ENCODE data around the gene TMEM217. TPM values are rescaled to one million over a fixed set of nuclear protein-coding genes. Genes with fewer than 3 reads are reported as not detected.
"Not testable (repeated sequence)": the region's sequence is repeated elsewhere in the genome, so short reads cannot be mapped to it uniquely, and the experiment has no call there.

The TMEM217 gene
- polyA plus RNA-seq (ENCODE audit: insufficient read length), result 1.9 TPM
- long read RNA-seq, donor 1, result 0 reads
- long read RNA-seq, donor 2, result 0 reads
- long read RNA-seq, donor 3, partial matches to known transcripts, result 11 of 16 reads
- long read RNA-seq, donor 3, other reads (novel, unspliced or antisense), result 5 of 16 reads
- long read RNA-seq, donor 4, result 0 reads
- long read RNA-seq, donor 5, result 0 reads
- long read RNA-seq, donor 6, result 0 reads
- long read RNA-seq, donor 7, result 0 reads
- long read RNA-seq, donor 8, result 0 reads

DNA sequence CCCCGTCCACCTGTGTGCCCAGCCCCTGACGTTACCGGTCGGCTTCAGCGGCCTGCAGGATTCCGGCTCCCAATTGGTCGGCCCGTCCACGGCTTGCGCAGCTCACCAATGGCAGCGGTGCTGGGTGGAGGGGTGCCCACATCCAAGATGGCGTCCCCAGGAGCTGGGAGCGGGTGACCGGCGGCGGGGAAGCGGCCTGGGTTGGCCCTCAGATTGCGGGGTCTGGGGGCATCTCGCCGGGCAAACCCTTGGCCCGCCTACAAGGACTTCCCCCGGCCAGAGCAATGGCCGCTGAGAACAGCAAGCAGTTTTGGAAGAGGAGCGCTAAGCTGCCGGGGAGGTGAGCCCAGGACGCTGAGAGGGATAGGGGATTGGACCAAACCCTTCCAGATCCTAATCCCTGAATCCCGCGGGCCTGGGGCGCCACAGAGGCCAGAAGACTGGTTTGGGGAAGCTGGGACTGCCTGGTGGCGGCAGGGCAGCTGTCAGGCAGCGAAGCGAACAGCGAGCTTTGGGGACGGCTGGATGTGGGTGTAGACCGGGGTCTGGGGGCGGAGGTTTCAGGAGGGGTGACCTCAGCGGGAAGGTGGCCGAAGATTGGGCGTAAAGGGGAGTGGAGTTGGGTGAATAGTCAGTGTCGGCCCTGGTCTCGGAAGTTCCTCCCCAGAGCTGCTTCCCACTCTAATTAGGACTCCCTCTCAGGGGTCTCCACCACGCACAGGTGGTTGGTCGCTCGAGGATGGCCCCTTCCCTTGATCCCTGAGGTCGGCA lies at the start of gene TMEM217, which contains the start of gene TBC1D22B:
Gene TMEM217 (minus strand): TSS at position 511 of the 771 bp plus-strand sequence. CDS start 39,114 bp downstream, outside the sequence.
Gene TBC1D22B (plus strand): TSS at position 139 of the 771 bp plus-strand sequence. CDS start 146 bp downstream, at position 285.
- peak; percentile 93 for DNase-seq

DNA sequence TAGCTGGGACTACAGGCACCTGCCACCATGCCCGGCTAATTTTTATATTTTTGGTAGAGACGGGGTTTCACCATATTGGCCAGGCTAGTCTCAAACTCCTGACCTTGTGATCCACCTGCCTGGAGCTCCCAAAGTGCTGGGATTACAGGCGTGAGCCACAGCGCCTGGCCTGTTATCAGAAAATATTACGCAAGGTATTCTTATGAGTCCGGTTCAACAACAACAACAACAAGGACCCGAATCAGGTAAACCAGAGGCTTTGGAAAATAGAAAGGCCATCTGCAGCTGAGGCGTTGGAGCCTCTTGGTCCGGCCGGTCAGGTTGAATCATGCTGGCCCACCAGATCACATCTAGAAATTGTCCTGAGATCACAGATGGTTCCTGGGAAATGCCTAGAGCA lies 49.5 kb upstream of the TMEM217 start:
- not testable (repeated sequence) for DNase-seq

DNA sequence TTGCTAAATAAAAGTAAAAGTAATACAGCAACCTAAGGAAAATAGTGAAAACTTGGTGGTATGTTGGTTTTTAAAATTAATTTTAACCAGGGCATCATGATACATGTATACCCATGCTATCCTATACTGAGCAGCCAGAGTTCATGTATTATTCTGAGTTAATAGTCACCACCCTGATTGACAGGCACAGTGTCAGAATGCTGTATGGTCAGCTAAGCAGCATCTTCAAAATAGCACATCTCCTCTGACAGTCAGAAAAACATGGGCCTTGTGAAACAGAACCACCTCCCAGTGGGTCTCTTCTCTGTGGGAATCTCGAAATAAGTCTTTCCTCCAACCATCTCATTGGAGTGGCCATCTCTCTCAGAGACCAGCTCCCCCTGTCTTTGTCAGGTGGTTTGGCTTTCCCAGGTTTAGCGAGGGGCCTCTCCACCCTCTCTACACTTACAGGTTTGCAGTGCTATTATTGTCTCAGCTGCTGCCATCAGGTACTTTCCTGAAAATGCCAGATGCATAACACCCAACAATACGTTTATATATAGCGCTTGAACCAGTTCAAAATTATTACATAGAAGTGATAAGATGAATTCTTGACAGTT lies 48.8 kb upstream of the TMEM217 start:
- DNase-seq, result no peak

DNA sequence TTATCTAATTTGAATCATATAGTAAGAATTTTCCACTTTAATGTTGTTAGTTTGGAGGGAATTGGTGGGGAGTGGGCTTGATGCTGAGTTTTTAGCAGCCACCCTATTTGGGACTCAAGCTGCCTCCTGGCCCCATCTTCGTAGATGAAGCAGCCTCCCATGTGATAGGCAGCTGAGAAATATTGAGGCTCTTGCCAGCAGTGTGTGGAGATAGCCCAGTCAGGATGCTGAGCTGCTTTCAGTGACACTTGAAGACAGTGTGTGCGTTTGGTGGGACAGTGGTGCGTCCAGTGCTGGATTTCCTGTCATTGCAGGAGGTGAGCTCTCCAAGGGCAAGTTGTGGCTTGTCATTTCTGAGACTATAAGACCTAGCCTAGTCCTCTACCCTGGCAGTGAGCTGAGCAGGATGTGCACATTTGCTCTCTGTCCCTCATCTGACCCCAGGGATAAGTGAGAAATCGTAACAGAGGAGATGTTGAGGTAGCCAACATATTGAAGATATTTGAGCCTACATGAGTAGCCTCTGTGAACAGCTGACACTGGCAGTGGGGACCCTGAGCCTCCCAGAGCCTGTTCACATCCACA lies 48.0 kb upstream of the TMEM217 start:
- no peak for DNase-seq

DNA sequence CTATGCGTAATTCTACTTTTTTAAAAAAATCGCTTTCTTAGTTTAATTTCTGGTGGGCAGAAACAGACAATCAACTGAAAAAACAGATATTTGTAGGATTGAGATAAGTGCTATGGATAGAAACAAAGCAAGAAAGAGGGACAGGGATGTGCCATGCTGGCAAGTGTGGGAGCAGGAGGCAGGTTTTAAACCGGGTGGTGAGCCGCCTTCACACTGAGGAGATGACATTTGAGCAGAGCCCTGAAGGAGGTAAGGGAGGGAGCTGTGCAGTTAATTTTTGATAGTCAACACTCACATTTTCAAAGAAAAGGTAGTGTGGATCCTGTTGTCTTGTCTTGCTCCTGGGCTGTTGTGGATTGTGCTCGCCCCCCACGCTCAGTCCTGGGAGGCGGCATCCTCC lies 46.8 kb upstream of the TMEM217 start:
- DNase-seq, result no peak

DNA sequence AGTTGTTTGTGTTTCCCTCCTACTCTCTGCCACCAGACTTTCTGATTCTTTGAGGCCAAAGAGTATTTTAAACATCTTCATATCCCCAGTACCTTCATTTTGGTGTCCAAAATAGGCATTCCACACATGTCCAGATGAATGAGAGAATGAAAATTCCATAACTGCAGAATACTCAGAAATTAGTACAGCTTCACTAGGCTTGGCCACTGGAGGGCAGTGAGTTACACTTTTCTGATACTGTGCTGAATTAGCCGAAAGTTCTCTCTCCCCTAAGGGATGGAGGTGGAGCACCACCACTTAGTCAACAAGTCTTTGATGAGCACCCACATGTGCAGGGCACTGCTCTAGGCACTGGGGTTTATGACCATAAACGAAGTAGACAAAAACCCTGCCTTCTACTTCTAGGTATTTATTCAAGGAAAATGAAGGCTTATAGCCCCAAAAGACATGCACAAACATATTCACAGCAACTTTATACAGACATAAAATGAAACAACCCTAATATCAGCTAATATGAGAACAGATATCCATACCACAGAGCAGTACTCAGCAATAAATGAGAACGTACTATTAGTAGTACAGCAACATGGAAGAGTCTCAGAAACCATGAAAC lies 46.1 kb upstream of the TMEM217 start:
- DNase-seq, result no peak

DNA sequence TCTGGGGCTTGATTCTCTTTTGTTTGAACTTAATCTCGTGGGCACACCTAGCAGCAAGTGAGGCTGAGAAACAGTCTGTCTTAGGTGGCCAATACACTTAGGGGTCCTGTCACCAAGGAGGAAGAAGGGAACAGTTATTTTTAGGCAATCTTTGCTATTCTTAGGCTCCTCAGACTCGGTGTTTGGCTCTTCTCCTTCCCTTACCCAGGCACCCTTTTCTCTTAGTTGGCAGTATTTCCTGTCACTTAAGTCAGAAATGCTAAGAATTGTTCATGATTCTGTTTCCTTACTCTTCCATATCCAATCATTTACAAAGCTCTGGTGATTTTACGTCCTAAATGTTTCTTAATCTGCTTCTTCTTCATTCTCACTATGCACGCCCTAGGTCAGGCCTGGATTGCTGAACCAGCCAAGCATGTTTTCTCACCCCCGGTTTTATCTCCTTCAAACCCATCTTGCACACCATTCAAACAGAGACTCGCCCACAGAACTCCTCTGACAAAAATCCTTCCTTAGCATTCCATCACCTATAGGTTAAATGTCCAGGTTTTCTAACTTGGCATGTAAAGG lies 45.2 kb upstream of the TMEM217 start:
- no peak for DNase-seq

DNA sequence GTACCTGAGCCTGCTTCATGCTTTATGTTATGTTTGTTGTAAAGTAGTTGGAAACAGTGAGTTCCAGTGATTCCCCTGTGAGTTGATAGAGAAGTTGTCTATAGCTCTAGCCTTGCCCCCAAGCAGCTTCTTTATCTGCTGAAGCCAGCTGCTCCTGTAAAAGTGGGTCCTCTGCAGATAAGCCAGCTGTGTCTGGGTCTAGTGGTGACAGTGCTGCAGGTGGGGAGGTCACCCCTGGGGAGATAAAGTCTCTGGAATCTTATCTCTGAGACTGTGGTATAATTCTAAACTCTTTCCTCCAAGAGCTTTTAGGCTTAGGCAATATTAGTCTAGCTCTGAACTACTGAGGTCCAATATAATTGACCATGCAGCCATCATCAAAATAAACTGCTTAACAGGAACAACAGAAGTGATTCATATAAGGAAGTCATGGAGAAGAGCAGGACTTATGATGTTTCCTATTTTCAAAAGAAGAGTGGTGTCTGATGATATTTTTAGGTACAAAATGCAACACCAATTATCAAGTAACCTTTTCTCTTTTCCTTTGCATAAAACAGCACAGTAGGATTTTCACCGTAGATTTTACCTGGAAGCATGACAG lies 44.2 kb upstream of the TMEM217 start:
- no peak for DNase-seq

DNA sequence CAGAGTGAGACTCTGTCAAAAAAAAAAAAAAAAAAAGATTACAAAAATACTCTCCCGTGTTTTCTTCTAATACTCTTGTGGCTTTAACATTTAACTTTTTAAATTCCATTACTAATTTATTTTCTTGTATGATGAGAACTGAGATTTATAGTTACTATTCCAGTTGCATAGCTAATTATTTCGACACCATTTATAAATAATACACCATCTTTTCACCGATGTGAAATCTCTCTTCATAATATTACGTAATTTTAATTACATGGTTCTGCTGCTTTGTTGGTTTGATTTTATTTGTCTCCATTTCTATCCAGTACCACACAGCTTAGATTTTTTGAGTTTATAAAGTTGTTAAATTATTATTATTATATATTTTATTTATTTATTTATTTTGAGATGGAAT lies 42.0 kb upstream of the TMEM217 start:
- no peak for DNase-seq

DNA sequence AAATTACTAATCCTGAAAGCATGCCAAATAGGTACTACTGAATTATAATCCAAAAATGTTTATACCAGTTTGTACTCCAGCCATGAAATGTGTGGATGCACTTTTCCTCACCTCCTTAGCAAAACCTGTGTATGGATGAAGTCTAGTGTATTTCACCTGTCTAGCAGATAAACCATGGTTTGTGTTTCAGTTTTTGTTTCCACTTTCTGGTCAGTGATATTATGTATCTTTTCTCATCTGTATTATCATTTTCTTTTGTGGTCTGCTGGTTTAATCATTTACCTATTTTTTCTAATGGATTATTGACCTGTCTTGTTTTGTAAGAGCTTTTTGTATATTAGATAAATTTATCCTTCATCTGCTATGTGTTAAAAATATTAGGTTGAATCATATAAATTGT lies 41.0 kb upstream of the TMEM217 start:
- no peak for DNase-seq

DNA sequence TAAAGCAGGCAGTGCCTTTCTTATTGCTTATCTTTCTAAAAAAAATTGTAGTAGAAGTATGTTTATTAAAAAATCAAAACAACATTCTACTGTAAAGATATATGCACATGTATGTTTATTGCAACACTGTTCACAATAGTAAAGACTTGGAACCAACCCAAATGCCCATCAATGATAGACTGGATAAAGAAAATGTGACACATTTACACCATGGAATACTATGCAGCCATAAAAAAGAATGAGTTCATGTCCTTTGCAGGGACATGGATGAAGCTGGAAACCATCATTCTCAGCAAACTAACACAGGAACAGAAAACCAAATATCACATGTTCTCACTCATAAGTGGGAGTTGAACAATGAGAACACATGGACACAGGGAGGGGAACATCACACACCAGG lies 39.7 kb upstream of the TMEM217 start:
- DNase-seq, result not testable (repeated sequence)

DNA sequence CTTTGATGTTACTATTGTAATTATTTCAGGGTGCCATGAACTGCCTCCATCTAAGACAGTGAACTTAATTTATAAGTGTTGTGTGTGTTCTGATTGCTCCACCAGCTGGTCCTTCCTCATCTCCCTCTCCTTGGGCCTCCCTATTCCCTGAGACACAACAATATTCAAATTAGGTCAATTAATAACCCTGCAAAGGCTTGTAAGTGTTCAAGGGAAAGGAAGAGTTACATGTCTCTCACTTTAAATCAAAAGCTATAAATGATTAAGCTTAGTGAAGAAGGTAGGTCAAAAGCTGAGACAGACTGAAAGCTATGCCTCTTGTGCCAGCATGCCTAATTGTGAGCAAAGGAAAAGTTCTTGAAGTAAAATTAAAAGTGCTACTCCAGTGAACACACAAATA lies 35.5 kb upstream of the TMEM217 start:
- DNase-seq, result no peak

DNA sequence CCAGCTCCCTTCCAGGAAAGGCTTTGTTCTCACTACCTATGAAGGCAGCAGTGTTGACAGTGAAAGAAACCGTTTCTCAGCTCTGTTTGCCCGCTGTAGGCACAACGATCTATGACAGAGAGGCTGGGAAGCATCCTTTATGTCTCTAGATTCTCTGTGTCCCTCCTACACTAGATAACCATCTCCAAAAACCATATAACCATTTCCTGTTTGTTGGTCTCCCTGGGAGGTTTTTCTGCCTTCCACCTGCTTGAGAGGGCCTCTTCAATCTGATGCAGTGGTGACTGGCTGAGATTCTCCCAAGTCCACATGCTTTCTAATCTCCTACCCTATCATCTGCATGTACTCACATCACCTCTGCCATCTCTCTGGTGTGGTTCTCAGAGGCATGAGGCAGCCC lies 32.0 kb upstream of the TMEM217 start:
- DNase-seq, result no peak

DNA sequence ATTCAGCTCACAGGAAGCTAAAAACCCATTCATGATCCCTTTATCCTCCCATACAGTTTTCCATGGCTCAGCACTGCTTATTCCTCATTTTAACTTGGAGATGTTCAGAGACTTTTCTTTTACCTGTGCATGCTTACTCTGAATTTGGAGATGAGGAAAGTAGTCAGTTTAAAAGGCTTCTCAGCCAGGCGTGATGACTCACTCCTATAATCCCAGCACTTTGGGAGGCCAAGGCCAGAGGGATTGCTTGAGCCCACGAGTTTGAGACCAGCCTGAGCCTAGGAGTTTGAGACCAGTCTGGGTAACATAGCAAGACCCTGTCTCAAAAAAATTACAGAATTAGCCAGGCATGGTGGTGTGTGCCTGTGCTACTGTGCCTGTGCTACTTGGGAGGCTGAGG lies 30.3 kb upstream of the TMEM217 start:
- no peak for DNase-seq

DNA sequence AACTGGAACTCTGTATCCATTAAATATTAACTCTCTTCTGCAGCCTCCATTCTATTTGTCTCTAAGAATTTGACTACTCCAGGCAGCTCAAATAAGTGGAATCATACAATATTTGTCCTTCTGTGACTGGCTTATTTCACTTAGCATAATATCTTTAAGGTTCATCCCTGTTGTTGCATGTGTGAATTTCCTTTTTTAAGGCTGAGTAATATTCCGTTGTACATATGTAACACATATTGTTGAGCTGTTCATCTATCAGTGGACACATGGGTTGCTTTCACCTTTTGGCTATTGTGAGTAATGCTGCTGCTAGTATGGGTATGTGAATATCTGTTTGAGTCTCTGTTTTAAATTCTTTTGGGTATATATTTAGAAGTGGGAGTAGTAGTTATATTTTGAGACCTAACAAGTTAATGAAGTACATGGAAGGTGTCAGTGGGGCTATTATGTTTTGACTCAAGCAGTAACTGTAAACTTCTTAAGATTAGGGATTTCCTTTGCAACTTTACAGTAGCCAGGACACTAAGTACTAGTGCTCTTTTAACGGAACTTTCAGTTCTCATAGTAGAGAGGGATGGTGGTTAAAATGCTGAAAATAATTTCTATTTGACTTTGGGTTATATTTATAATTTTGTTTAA lies 29.7 kb upstream of the TMEM217 start:
- DNase-seq, result no peak

DNA sequence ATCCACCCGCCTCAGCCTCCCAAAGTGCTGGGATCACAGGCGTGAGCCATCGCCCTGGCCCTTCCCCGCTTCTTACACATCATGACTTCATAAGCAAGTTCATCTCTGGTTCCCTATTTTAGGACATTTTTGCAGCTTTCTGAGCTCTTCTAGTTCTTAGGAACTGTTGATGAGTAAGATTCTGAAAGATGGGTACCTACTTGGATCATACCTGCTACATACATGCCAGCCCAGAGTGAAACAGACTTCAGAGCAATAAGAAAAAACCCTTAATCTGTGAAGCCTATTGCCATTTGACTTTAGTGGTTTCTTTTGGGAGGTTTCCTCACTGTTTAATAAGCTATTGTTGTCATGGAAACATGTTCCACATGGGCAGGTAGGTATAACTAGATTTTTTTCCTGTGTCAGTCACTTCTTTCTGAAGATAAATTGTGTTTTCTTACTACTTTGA lies 27.9 kb upstream of the TMEM217 start:
- no peak for DNase-seq

DNA sequence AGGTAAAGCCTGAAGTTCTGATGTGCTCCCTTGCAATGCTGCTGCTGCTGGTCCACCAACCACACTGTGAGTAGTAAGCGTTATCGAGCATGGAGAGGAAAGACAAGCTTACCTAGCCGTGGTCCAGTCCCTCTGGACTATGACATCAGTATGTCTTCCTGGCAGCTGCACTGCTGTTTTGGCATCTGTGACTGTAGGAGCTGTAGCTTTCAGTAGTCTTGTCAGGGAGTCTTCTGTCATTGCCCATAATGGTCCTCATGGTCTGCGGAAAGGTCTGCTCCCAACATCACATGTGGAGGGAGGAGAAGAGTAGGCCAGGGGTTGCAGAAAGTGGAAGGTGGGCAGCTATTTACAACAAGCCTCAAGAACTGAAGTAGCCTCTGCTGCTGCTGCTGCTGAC lies 26.8 kb upstream of the TMEM217 start:
- DNase-seq, result no peak

DNA sequence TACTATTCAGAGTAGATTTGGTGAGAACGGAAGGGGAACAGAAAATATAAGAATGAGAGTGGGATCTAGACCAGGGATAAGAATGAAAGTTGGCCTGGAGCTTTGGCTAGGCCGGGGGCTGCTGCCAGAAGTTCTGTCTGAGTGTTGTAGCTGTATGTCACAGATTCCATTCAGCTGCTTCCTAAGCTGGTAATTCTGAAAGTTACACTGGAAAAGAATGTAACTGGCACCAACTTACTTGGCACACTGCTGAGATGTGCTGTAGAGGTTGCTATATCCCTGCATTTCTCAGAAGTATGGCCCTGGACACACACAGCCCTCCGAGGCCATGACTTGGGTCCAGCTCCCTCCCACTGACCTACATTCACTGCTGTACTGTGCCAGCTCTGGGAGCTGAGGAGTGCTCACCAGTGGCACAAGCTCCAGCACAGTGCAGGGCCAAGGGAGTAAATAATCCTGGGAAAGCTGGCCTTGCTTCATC lies 25.8 kb upstream of the TMEM217 start:
- no peak for DNase-seq

DNA sequence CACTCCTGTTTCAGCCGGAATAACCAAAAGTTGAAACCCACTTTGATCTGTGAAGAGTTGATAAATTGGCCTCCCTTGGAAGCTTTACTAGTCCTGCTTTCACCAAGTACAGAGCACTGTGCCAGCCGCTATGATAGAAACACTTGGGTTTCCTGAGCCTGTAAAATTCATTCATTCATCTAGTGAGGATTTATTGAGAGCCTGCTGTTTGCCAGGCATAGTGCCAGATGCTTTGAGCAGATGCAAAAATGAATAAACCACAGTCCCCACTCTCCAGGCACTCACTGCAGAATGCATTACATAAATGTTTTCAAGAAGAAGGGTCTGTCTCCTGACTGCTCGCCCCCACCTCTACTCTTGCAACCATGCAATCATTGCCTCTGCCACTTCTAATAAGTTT lies 25.3 kb upstream of the TMEM217 start:
- no peak for DNase-seq

DNA sequence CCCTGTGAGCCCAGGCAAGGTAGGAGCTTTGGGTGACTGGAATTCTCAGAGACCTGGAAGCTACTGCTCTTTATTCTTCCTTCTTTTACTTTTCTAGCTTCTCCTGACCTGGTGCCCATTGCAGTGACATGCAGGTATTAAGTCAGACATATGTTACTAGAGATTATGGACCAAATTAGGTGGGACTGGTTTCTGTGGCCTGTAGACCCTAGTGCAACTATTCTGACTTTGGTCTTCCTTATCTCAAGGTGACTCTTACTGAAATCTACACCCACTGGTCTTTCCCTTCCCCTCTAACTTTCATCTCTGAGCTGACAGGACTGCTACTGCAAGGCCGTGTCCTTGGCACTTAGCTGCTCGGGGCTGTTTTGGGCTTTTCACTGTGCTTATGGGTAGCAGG lies 24.4 kb upstream of the TMEM217 start:
- no peak for DNase-seq
